K562 (cell line): ENCODE results near the gene CWF19L2. TPM values are rescaled to one million over a fixed set of nuclear protein-coding genes. Genes with fewer than 3 reads are reported as not detected.

ENCODE experiments used
- ARID1B ChIP-seq: fragments of 450-650 bp; IDR thresholded peaks from 2 replicates; pipeline ENCODE4 v1.6.1; 2016; ENCODE audit warnings: antibody characterized with exemption, mild to moderate bottlenecking, inconsistent platforms
- BCOR ChIP-seq: fragments of 450-650 bp; IDR thresholded peaks from 2 replicates; pipeline ENCODE4 v1.6.1; 2016
- BHLHE40 ChIP-seq: IDR thresholded peaks from 2 replicates; pipeline ENCODE4 v1.6.1; 2011; ENCODE audit warnings: low read length, improper control_type of control experiment
- CBFA2T3 ChIP-seq: fragments of 450-650 bp; IDR thresholded peaks from 2 replicates; pipeline ENCODE4 v1.6.1; 2017
- HMGXB4 ChIP-seq: sonication (generic); formaldehyde crosslinking; IDR thresholded peaks from 2 replicates; pipeline ENCODE4 v1.8.1; 2023; ENCODE audit warnings: mild to moderate bottlenecking, missing genetic modification reagents
- HNRNPK ChIP-seq: fragments of 200-400 bp; formaldehyde crosslinking; IDR thresholded peaks from one replicate; pipeline ENCODE4 v1.6.1; 2018; ENCODE audit warnings: mild to moderate bottlenecking, low read depth, low read length; ENCODE audit not compliant: poor library complexity, severe bottlenecking
- LCOR ChIP-seq: sonication (generic); formaldehyde crosslinking; IDR thresholded peaks from 2 replicates; pipeline ENCODE4 v1.8.0; 2022; ENCODE audit warnings: mild to moderate bottlenecking, missing genetic modification reagents
- MAFG ChIP-seq: fragments of 450-650 bp; conservative IDR thresholded peaks from 2 replicates; pipeline ENCODE4 v1.6.1; 2016; ENCODE audit warnings: missing genetic modification characterization, missing compliant biosample characterization
- MEF2A ChIP-seq: IDR thresholded peaks from 2 replicates; pipeline ENCODE4 v1.6.1; 2011; ENCODE audit warnings: low read depth, mild to moderate bottlenecking, low read length, moderate library complexity; ENCODE audit not compliant: control insufficient read depth
- MEIS2 ChIP-seq: fragments of 450-650 bp; IDR thresholded peaks from 2 replicates; pipeline ENCODE4 v1.6.1; 2014; ENCODE audit warnings: mild to moderate bottlenecking; ENCODE audit not compliant: partially characterized antibody
- NFE2 ChIP-seq: IDR thresholded peaks from 2 replicates; pipeline ENCODE4 v1.6.1; 2014; ENCODE audit warnings: antibody characterized with exemption, low read depth
- PML ChIP-seq: IDR thresholded peaks from 2 replicates; pipeline ENCODE4 v1.6.1; 2012; ENCODE audit warnings: low read length, inconsistent platforms
- RCOR1 ChIP-seq, 2 experiments: IDR thresholded peaks; 2 replicates each; pipeline ENCODE4 v1.6.1; 2012; ENCODE audit warnings: low read depth in 2 of 2, low read length in 2 of 2, borderline replicate concordance in 1 of 2, improper control_type of control experiment in 1 of 2
- TEAD4 ChIP-seq, 2 experiments: sonication (generic) in 1 of 2; formaldehyde crosslinking in 1 of 2; IDR thresholded peaks; 2 replicates each; pipeline versions ENCODE4 v1.6.1 to v1.8.0; 2012 to 2022; ENCODE audit warnings: borderline replicate concordance in 1 of 2, inconsistent platforms in 1 of 2, low read length in 1 of 2, mild to moderate bottlenecking in 1 of 2, missing genetic modification reagents in 1 of 2
- ZNF239 ChIP-seq: fragments of 250-450 bp; sonication (Bioruptor Pico); IDR thresholded peaks from 2 replicates; pipeline ENCODE4 v1.4.0; 2020; ENCODE audit warnings: mild to moderate bottlenecking
- ZNF57 ChIP-seq: fragments of 450-650 bp; formaldehyde crosslinking; IDR thresholded peaks from 2 replicates; pipeline ENCODE4 v1.4.0; 2020; ENCODE audit warnings: mild to moderate bottlenecking, moderate library complexity
- ZNF586 ChIP-seq: fragments of 450-650 bp; formaldehyde crosslinking; conservative IDR thresholded peaks from 2 replicates; pipeline ENCODE4 v1.4.0; 2020; ENCODE audit warnings: mild to moderate bottlenecking, moderate library complexity
- polyA plus RNA-seq, 8 experiments: library from polyadenylated mRNA; depleted of rRNA in 4 of 8; stranded (reverse) in 5 of 8; unstranded in 3 of 8; fragments of >200 nt; fragmentation: Nextera tagmentation in 2 of 8; fragmentation: Illumina TruSeq in 1 of 8; extraction: Ambion mirVana in 2 of 8; extraction: Trizol in 1 of 8; gene quantifications; 2 replicates each; pipeline versions ENCODE4 v1.2.1 to v1.2.3, GENCODE V29; 2011 to 2014; ENCODE audit warnings: inconsistent platforms in 1 of 8, missing spikeins in 1 of 8
- total RNA-seq, 7 experiments: library from RNA; depleted of rRNA in 6 of 7; stranded (reverse); fragments of >200 nt in 6 of 7; fragmentation: Illumina TruSeq in 2 of 7; extraction: Trizol in 2 of 7; gene quantifications; 2 replicates each; pipeline versions ENCODE4 v1.2.1 to v1.2.3, GENCODE V29; 2011 to 2021; ENCODE audit warnings: low replicate concordance in 1 of 7

CWF19L2 gene
- total and polyA plus RNA-seq, 9 of the 15 experiments (the other 6 are each of a cell fraction or from before 2014, with no cell fraction given): 4.7 to 23.3 (median 10.2) TPM

GRCh38 chr11:107427569-107428180 lies 29.9 kb downstream of the CWF19L2 start (continued):
- TF ChIP-seq TEAD4 (IDR thresholded peaks at IDR 0.05; ENCODE audit: low read length) (peak; percentile 86), TEAD4 (CRISPR knock-in tag; IDR thresholded peaks at IDR 0.05; ENCODE audit: borderline replicate concordance) (no peak), BCOR (no peak), HMGXB4 (no peak), ZNF57 (CRISPR knock-in tag) (no peak), NFE2 (0 out of 2 replicates have a peak, but pooled peaks have one; percentile 11), LCOR (CRISPR knock-in tag) (peak; percentile 23; the same call in 1 of the 2 replicates), PML (peak; percentile 59; the same call in 1 of the 2 replicates), ZNF239 (no peak), ZNF586 (no peak), HNRNPK (no peak), MEF2A (peak; percentile 69), BHLHE40 (peak; percentile 34; the same call in 1 of the 2 replicates), MAFG (tag) (no peak), RCOR1 (IDR thresholded peaks at IDR 0.05; ENCODE audit: borderline replicate concordance in 1 of 2, low read depth in 2 of 2, low read length in 2 of 2) (peak in 1 of 2 experiments; percentile 49; a peak in 1 of 4 replicates), CBFA2T3 (peak; percentile 82), ARID1B (peak; percentile 58), MEIS2 (peak; percentile 55)
